Measurements from ENCODE around the gene RPL31. TPM values are rescaled to one million over a fixed set of nuclear protein-coding genes. Genes with fewer than 3 reads are reported as not detected.
A peak's percentile ranks its signal among the peaks of the same experiment; 100 is the strongest.

Gene RPL31
- total RNA-seq, 1 experiment from 2014 or later = 682 TPM

GRCh38 chr2:100999995-101000394, 2.1 kb upstream of the RPL31 start:
- Histone ChIP-seq H3K4me3 (ENCODE audit: low read depth in 2 of 2, low read length in 2 of 2) (no peak overlapping the region), H3K27me3 (ENCODE audit: control insufficient read depth, insufficient read depth, low read length) (no peaks in the 10 kb centered on the region), H3K4me1 (ENCODE audit: control insufficient read depth, insufficient read depth, low read length) (peaks cover 19% of the 10 kb centered on the region), H3K27ac (ENCODE audit: low read length) (0 out of 2 replicates have a peak overlapping the region, but pooled peaks have one; percentile 12), H3K9me3 (ENCODE audit: control insufficient read depth, insufficient read depth, low read depth, low read length) (no peaks in the 10 kb centered on the region), H3K36me3 (ENCODE audit: control insufficient read depth, insufficient read depth, low read length) (peaks cover 11% of the 10 kb centered on the region)
- ChIA-PET POLR2A (no interaction called here), CTCF (no interaction called here)
- DNase-seq (ENCODE audit: low read depth, low spot score) (no peak), ATAC-seq (no peak)
- no TSS peak for BruUV-seq (replicated peaks)
- no peak for TF ChIP-seq REST (IDR thresholded peaks at IDR 0.05; ENCODE audit: insufficient read depth in 1 of 2, low read depth in 2 of 2, low read length in 1 of 2)
- TF ChIP-seq CTCF (IDR thresholded peaks at IDR 0.05) = no peak
- no peak for TF ChIP-seq SIN3A (IDR thresholded peaks at IDR 0.05; ENCODE audit: borderline replicate concordance, insufficient read depth, low read depth, low read length)
- no peak for TF ChIP-seq POLR2AphosphoS5 (IDR thresholded peaks at IDR 0.05; ENCODE audit: low read depth, low read length)
- in situ Hi-C loops (cut with HindIII; ENCODE audit: low pct_unique_long_range_greater_than_20kb, low sequenced_read_pairs) = no loop called here
- intact Hi-C loops (cut with micrococcal nuclease; ENCODE audit: unreplicated experiment) = no loop called here

- no peaks in the 10 kb centered on the region for H3K27me3 ChIP-seq (ENCODE audit: control insufficient read depth, insufficient read depth, low read length)
- peak; percentile 4 for ATAC-seq
- no peak for DNase-seq (ENCODE audit: low read depth, low spot score)
- no peaks in the 10 kb centered on the region for H3K9me3 ChIP-seq (ENCODE audit: control insufficient read depth, insufficient read depth, low read depth, low read length)
- peaks cover 37% of the 10 kb centered on the region for H3K4me1 ChIP-seq (ENCODE audit: control insufficient read depth, insufficient read depth, low read length)
- intact Hi-C loops (cut with micrococcal nuclease; ENCODE audit: unreplicated experiment) = no loop called here
- BruUV-seq (replicated peaks) = TSS peak; percentile 80
- H3K4me3 ChIP-seq (ENCODE audit: low read depth in 2 of 2, low read length in 2 of 2) = peak overlapping the region; percentile 80 to 98
- ChIA-PET CTCF (no interaction called here), POLR2A (interaction anchor here (1.1 kb wide), 1 partner anchor 440 kb away, joined by 3 read pairs; the partner anchor contains the start of gene PDCL3)
- peaks cover 19% of the 10 kb centered on the region for H3K36me3 ChIP-seq (ENCODE audit: control insufficient read depth, insufficient read depth, low read length)
- TF ChIP-seq POLR2AphosphoS5 (IDR thresholded peaks at IDR 0.05; ENCODE audit: low read depth, low read length) = peak; percentile 62; the same call in 1 of the 2 replicates
- TF ChIP-seq CTCF (IDR thresholded peaks at IDR 0.05) = no peak
- no peak for TF ChIP-seq REST (IDR thresholded peaks at IDR 0.05; ENCODE audit: insufficient read depth in 1 of 2, low read depth in 2 of 2, low read length in 1 of 2)
- TF ChIP-seq SIN3A (IDR thresholded peaks at IDR 0.05; ENCODE audit: borderline replicate concordance, insufficient read depth, low read depth, low read length) = 0 out of 2 replicates have a peak, but pooled peaks have one; percentile 48
- TF ChIP-seq TCF7L2 (IDR thresholded peaks at IDR 0.05; ENCODE audit: low read depth, low read length) = no peak
- peak overlapping the region; percentile 98 for H3K27ac ChIP-seq (ENCODE audit: low read length)
- in situ Hi-C loops (cut with HindIII; ENCODE audit: low pct_unique_long_range_greater_than_20kb, low sequenced_read_pairs) = no loop called here
Measured at GRCh38 chr2:101002562-101003277, 631 bp downstream of the RPL31 start.

Data from Panc1 (cell line).